Mesothelial cell of epicardium (in vitro differentiated cells): Measurements from ENCODE around the gene PIGO. TPM values are rescaled to one million over a fixed set of nuclear protein-coding genes. Genes with fewer than 3 reads are reported as not detected.
A peak's percentile ranks its signal among the peaks of the same experiment; 100 is the strongest.

Source experiments
- DNase-seq, 2 experiments: peaks; one replicate each; pipeline ENCODE4 v3.0.0; 2021; ENCODE audit warnings: low spot score in 2 of 2; ENCODE audit not compliant: unreplicated experiment in 2 of 2
- H3K27ac Mint-ChIP-seq: 2 replicates; pipeline ENCODE4 v1.8.0; 2021; ENCODE audit warnings: mixed read lengths
- H3K27me3 Mint-ChIP-seq: 2 replicates; pipeline ENCODE4 v1.8.0; 2021; ENCODE audit warnings: low read depth, mixed read lengths
- H3K36me3 Mint-ChIP-seq: 2 replicates; pipeline ENCODE4 v1.8.0; 2021; ENCODE audit warnings: mixed read lengths
- H3K4me1 Mint-ChIP-seq: 2 replicates; pipeline ENCODE4 v1.8.0; 2021; ENCODE audit warnings: mixed read lengths
- H3K4me3 Mint-ChIP-seq: 2 replicates; pipeline ENCODE4 v1.8.0; 2021; ENCODE audit warnings: mild to moderate bottlenecking, moderate library complexity, mixed read lengths
- H3K9me3 Mint-ChIP-seq: 2 replicates; pipeline ENCODE4 v1.8.0; 2021; ENCODE audit warnings: mixed read lengths
- CTCF ChIP-seq: fragments of 200-600 bp; sonication (generic); IDR thresholded peaks from one replicate; pipeline ENCODE4 v1.5.0; 2021; ENCODE audit warnings: antibody characterized with exemption; ENCODE audit not compliant: unreplicated experiment
- total RNA-seq: library from RNA; stranded (reverse); gene quantifications from 3 replicates; pipeline ENCODE4 v1.2.1, GENCODE V29; 2021

PIGO gene
- total RNA-seq, 1 donor from 2014 or later, result 28.4 TPM

- Mint-ChIP-seq H3K9me3 (no peaks in the 10 kb centered on the region), H3K27ac (no peak overlapping the region), H3K4me1 (peaks cover 10% of the 10 kb centered on the region), H3K4me3 (no peak overlapping the region), H3K27me3 (no peaks in the 10 kb centered on the region), H3K36me3 (peaks cover 15% of the 10 kb centered on the region)
- TF ChIP-seq CTCF, result no peak
- DNase-seq, result no peak
Measured at GRCh38 chr9:35091536-35091935, 4.9 kb downstream of the PIGO start.

- Mint-ChIP-seq H3K4me1 (no peaks in the 10 kb centered on the region), H3K4me3 (no peak overlapping the region), H3K27ac (no peak overlapping the region), H3K27me3 (no peaks in the 10 kb centered on the region), H3K9me3 (peaks cover 7% of the 10 kb centered on the region), H3K36me3 (peaks cover 20% of the 10 kb centered on the region)
- no peak for DNase-seq
- TF ChIP-seq CTCF, result no peak
Measured at GRCh38 chr9:35089434-35089833, 7.0 kb downstream of the PIGO start.

- Mint-ChIP-seq H3K9me3 (peaks cover 7% of the 10 kb centered on the region), H3K4me3 (no peak overlapping the region), H3K36me3 (peaks cover 16% of the 10 kb centered on the region), H3K27ac (no peak overlapping the region), H3K4me1 (peaks cover 3% of the 10 kb centered on the region), H3K27me3 (no peaks in the 10 kb centered on the region)
- no peak for DNase-seq
- TF ChIP-seq CTCF, result no peak
Measured at GRCh38 chr9:35085078-35085477, 11.3 kb downstream of the PIGO start.

- H3K9me3 Mint-ChIP-seq, result no peaks in the 10 kb centered on the region
- no peaks in the 10 kb centered on the region for H3K27me3 Mint-ChIP-seq
- peaks cover 1% of the 10 kb centered on the region for H3K36me3 Mint-ChIP-seq
- peak within 1 kb of the TSS; percentile 93 for H3K4me3 Mint-ChIP-seq
- H3K27ac Mint-ChIP-seq, result peak within 1 kb of the TSS; percentile 98
- peaks cover 20% of the 10 kb centered on the region for H3K4me1 Mint-ChIP-seq
- TF ChIP-seq CTCF, result no peak
- DNase-seq, result peak; percentile 80 to 86
Measured at GRCh38 chr9:35079426-35080341, 16.7 kb downstream of the PIGO start, which contains the start of gene FANCG. TSS of gene FANCG (minus strand) at chr9:35079942. CDS start at chr9:35079524, 418 bp downstream.

- Mint-ChIP-seq H3K4me3 (peak overlapping the region; percentile 93), H3K9me3 (no peaks in the 10 kb centered on the region), H3K36me3 (peaks cover 1% of the 10 kb centered on the region), H3K27me3 (no peaks in the 10 kb centered on the region), H3K4me1 (peaks cover 20% of the 10 kb centered on the region), H3K27ac (peak overlapping the region; percentile 98)
- no peak for TF ChIP-seq CTCF
- no peak for DNase-seq
Measured at GRCh38 chr9:35079041-35079425, 17.4 kb downstream of the PIGO start.
